ENCODE measurements around the gene FAM89B. TPM values are rescaled to one million over a fixed set of nuclear protein-coding genes. Genes with fewer than 3 reads are reported as not detected.

FAM89B gene
- total and polyA plus RNA-seq, 2 donors (not counting 1 experiment from before 2014, with no cell fraction given), result 30.4 to 50.2 TPM

GRCh38 chr11:65569973-65570918 is 2.1 kb upstream of the FAM89B start, which contains the start of gene ZNRD2:
TSS of gene ZNRD2 (plus strand) at chr11:65570477. CDS start at chr11:65570492, 15 bp downstream.
- Histone ChIP-seq H3K27me3 (replicated peaks in 1 of 4; ENCODE audit: control extremely low read depth in 1 of 4, control insufficient read depth in 3 of 4, insufficient read depth in 4 of 4, low read length in 3 of 4) (no peaks in the 10 kb centered on the region), H3K79me2 (ENCODE audit: control insufficient read depth, insufficient read depth, low read length) (peaks cover 65% of the 10 kb centered on the region), H2AFZ (ENCODE audit: insufficient read depth, low read depth, low read length, poor library complexity, severe bottlenecking) (peak within 1 kb of the TSS; percentile 75), H3K4me2 (replicated peaks; ENCODE audit: low read depth, low read length, poor library complexity, severe bottlenecking) (peak within 1 kb of the TSS; percentile 100), H4K20me1 (ENCODE audit: control insufficient read depth, insufficient read depth, low read length, poor library complexity, severe bottlenecking) (peaks cover 39% of the 10 kb centered on the region), H3K4me1 (ENCODE audit: control insufficient read depth in 2 of 2, insufficient read depth in 2 of 2, low read length in 2 of 2) (peaks cover 58 to 77% of the 10 kb centered on the region in 2 donors), H3K9me3 (ENCODE audit: control extremely low read depth in 1 of 3, control insufficient read depth in 2 of 3, insufficient read depth in 1 of 3, low read length in 2 of 3) (no peaks in the 10 kb centered on the region), H3K36me3 (replicated peaks in 1 of 2; ENCODE audit: control extremely low read depth in 1 of 2, control insufficient read depth in 1 of 2, extremely low read depth in 1 of 2, insufficient read depth in 2 of 2, low read length in 1 of 2) (peaks cover 0 to 6% of the 10 kb centered on the region in 2 experiments), H3K9ac (ENCODE audit: low read length) (peak within 1 kb of the TSS; percentile 83), H3K27ac (ENCODE audit: low read length in 2 of 2) (peak within 1 kb of the TSS; percentile 96 to 97), H3K4me3 (ENCODE audit: control extremely low read depth in 1 of 5, extremely low read depth in 1 of 5, insufficient read depth in 1 of 5, low read depth in 2 of 5, low read length in 4 of 5) (peak within 1 kb of the TSS; percentile 58 to 89 (median 83))
- H3K27me3 Mint-ChIP-seq, result no peaks in the 10 kb centered on the region
- POLR2A ChIA-PET, result interaction anchor here (0.5 to 1.5 kb wide), 12 partner anchors 18 to 709 kb away, joined by 3 to 16 read pairs (median 4); partner anchors contain the start of genes PCNX3, RELA and SCYL1
- peaks cover 75% of the 10 kb centered on the region for H3K4me1 Mint-ChIP-seq
- intact Hi-C loops (cut with micrococcal nuclease), result loop anchor here (1.0 to 10.0 kb wide), 13 partner anchors 12 to 825 kb away; partner anchors contain the start of genes BANF1, EIF1AD, KAT5 and LTBP3
- peak within 1 kb of the TSS; percentile 99 for H3K4me3 Mint-ChIP-seq
- peak; percentile 48 for TF ChIP-seq CTCF (IDR thresholded peaks at IDR 0.05)
- TF ChIP-seq EZH2 (IDR thresholded peaks at IDR 0.05; ENCODE audit: borderline replicate concordance, insufficient read depth, low read depth, low read length, poor library complexity, severe bottlenecking), result no peak
- ATAC-seq (ENCODE audit: low read depth) (peak; percentile 67), DNase-seq (peak; percentile 99)
- CTCF ChIA-PET, result interaction anchor here (0.6 to 5.1 kb wide), 13 partner anchors 10 to 318 kb away, joined by 3 to 86 read pairs (median 5); partner anchors contain the start of genes FIBP and KCNK7
- under 1% methylated on average over 79 of the region's 89 CpGs for WGBS (ENCODE audit: insufficient coverage)
- peak within 1 kb of the TSS; percentile 99 for H3K27ac Mint-ChIP-seq
- no peaks in the 10 kb centered on the region for H3K9me3 Mint-ChIP-seq (ENCODE audit: insufficient read depth)
